H1 (cell line): Measurements from ENCODE around the gene DHX9. TPM values are rescaled to one million over a fixed set of nuclear protein-coding genes. Genes with fewer than 3 reads are reported as not detected.

ENCODE experiments used
- CTCF ChIA-PET: fragments of 300-600 bp; sonication (Branson Sonifier 250); formaldehyde crosslinking; loops from one replicate; lab custom pipeline; 2021; ENCODE audit not compliant: partially characterized antibody; lab: Charles Lee
- POLR2A ChIA-PET: fragments of 300-600 bp; sonication (Branson Sonifier 250); formaldehyde crosslinking; loops from one replicate; lab custom pipeline; 2021; ENCODE audit warnings: inconsistent platforms; ENCODE audit not compliant: partially characterized antibody; lab: Charles Lee
- DNase-seq, 2 experiments: peaks; one replicate each; pipeline versions ENCODE4 v3.0.0 to v3.0.0-alpha.2; 2010 to 2022; ENCODE audit warnings: low spot score in 2 of 2, low read depth in 1 of 2, mixed read lengths in 1 of 2
- FAIRE-seq: peaks from 2 replicates; lab custom pipeline; 2011; peaks lifted over from hg19 to GRCh38; lab: Jason Lieb, UNC
- H2AFZ ChIP-seq: 2 replicates; pipeline ENCODE4 v1.8.1; 2012; ENCODE audit warnings: low read length, inconsistent platforms
- H2AK5ac ChIP-seq: 2 replicates; pipeline ENCODE4 v1.6.1; 2013; ENCODE audit warnings: low read depth, low read length
- H2BK120ac ChIP-seq: replicated peaks from 2 replicates; pipeline ENCODE3; 2013; ENCODE audit warnings: low read depth, low read length, inconsistent platforms
- H2BK12ac ChIP-seq: 2 replicates; pipeline ENCODE4 v1.6.1; 2013; ENCODE audit warnings: low read depth, low read length
- H2BK15ac ChIP-seq: 2 replicates; pipeline ENCODE4 v1.6.1; 2013; ENCODE audit warnings: low read length
- H2BK20ac ChIP-seq: 2 replicates; pipeline ENCODE4 v1.6.1; 2013; ENCODE audit warnings: low read length
- H2BK5ac ChIP-seq: 2 replicates; pipeline ENCODE4 v1.6.1; 2013; ENCODE audit warnings: low read depth, low read length
- H3K14ac ChIP-seq: 2 replicates; pipeline ENCODE4 v1.6.1; 2013; ENCODE audit warnings: inconsistent platforms; ENCODE audit not compliant: insufficient read length
- H3K18ac ChIP-seq: 2 replicates; pipeline ENCODE4 v1.6.1; 2013; ENCODE audit warnings: low read length; ENCODE audit errors: extremely low read depth
- H3K23ac ChIP-seq: 2 replicates; pipeline ENCODE4 v1.6.1; 2013; ENCODE audit warnings: inconsistent platforms; ENCODE audit not compliant: insufficient read length
- H3K23me2 ChIP-seq: 2 replicates; pipeline ENCODE4 v1.6.1; 2013; ENCODE audit warnings: low read depth, low read length
- H3K27ac ChIP-seq: 2 replicates; pipeline ENCODE4 v1.6.1; 2011; ENCODE audit warnings: low read depth, low read length, inconsistent platforms
- H3K27me3 ChIP-seq, 4 experiments: replicated peaks in 1 of 4; 1 replicate in 1 of 4; 2 replicates in 3 of 4; pipeline versions ENCODE4 v1.6.1 to v1.8.1; 2011 to 2013; ENCODE audit warnings: low read length in 3 of 4, mild to moderate bottlenecking in 3 of 4, inconsistent platforms in 2 of 4, mixed read lengths in 2 of 4, moderate library complexity in 1 of 4; ENCODE audit not compliant: control insufficient read depth in 3 of 4, insufficient read depth in 3 of 4; ENCODE audit errors: extremely low read depth in 1 of 4
- H3K36me3 ChIP-seq, 4 experiments: 2 replicates each; pipeline versions ENCODE4 v1.6.1 to v1.8.1; 2011 to 2013; ENCODE audit warnings: mild to moderate bottlenecking in 4 of 4, low read length in 3 of 4, moderate library complexity in 2 of 4, control low read depth in 1 of 4, inconsistent platforms in 1 of 4; ENCODE audit not compliant: insufficient read depth in 4 of 4, control insufficient read depth in 2 of 4
- H3K4ac ChIP-seq: replicated peaks from 2 replicates; pipeline ENCODE3; 2013; ENCODE audit warnings: low read length, low read depth, mixed read lengths, inconsistent platforms; ENCODE audit not compliant: insufficient read length
- H3K4me1 ChIP-seq, 4 experiments: replicated peaks in 1 of 4; 1 replicate in 1 of 4; 2 replicates in 3 of 4; pipeline versions ENCODE4 v1.6.1 to v1.8.1; 2011 to 2013; ENCODE audit warnings: low read length in 3 of 4, inconsistent platforms in 2 of 4, mixed read lengths in 1 of 4; ENCODE audit not compliant: insufficient read depth in 4 of 4, control insufficient read depth in 3 of 4
- H3K4me2 ChIP-seq, 2 experiments: 2 replicates each; pipeline versions ENCODE4 v1.6.1 to v1.8.1; 2011 to 2013; ENCODE audit warnings: low read depth in 2 of 2, low read length in 2 of 2, control low read depth in 1 of 2, inconsistent platforms in 1 of 2, mild to moderate bottlenecking in 1 of 2; ENCODE audit not compliant: insufficient read depth in 1 of 2
- H3K4me3 ChIP-seq, 4 experiments: fragments of 200-600, 300-600 bp in 1 of 4; sonication (generic), shearing (Covaris generic), sonication (Bioruptor Twin) in 1 of 4; 2 replicates each; pipeline versions ENCODE4 v1.5.1 to v1.8.1; 2011 to 2016; ENCODE audit warnings: low read length in 4 of 4, low read depth in 3 of 4, control low read depth in 2 of 4, inconsistent platforms in 2 of 4, mild to moderate bottlenecking in 2 of 4, mixed read lengths in 1 of 4, moderate library complexity in 1 of 4; ENCODE audit not compliant: insufficient read depth in 2 of 4; ENCODE audit errors: extremely low read depth in 1 of 4
- H3K56ac ChIP-seq: replicated peaks from 2 replicates; pipeline ENCODE3; 2013; ENCODE audit warnings: low read depth, mild to moderate bottlenecking, mixed read lengths, low read length, inconsistent platforms; ENCODE audit not compliant: insufficient read length
- H3K79me1 ChIP-seq: 2 replicates; pipeline ENCODE4 v1.6.1; 2013; ENCODE audit warnings: low read depth, low read length, control low read depth
- H3K79me2 ChIP-seq, 2 experiments: 2 replicates each; pipeline versions ENCODE4 v1.6.1 to v1.8.1; 2012 to 2013; ENCODE audit warnings: low read length in 2 of 2, mild to moderate bottlenecking in 2 of 2, inconsistent platforms in 1 of 2; ENCODE audit not compliant: insufficient read depth in 2 of 2, control insufficient read depth in 1 of 2
- H3K9ac ChIP-seq, 4 experiments: replicated peaks in 1 of 4; 1 replicate in 1 of 4; 2 replicates in 3 of 4; pipeline versions ENCODE4 v1.6.1 to v1.8.1; 2011 to 2013; ENCODE audit warnings: low read depth in 3 of 4, low read length in 3 of 4, control low read depth in 2 of 4, mild to moderate bottlenecking in 2 of 4, moderate library complexity in 2 of 4, inconsistent platforms in 1 of 4; ENCODE audit errors: extremely low read depth in 1 of 4
- H3K9me3 ChIP-seq, 2 experiments: 2 replicates each; pipeline versions ENCODE4 v1.6.1 to v1.8.1; 2012 to 2013; ENCODE audit warnings: mild to moderate bottlenecking in 2 of 2, moderate library complexity in 2 of 2, control low read depth in 1 of 2, inconsistent platforms in 1 of 2, low read depth in 1 of 2, low read length in 1 of 2, mixed read lengths in 1 of 2; ENCODE audit not compliant: insufficient read depth in 2 of 2
- H4K20me1 ChIP-seq, 2 experiments: replicated peaks in 1 of 2; 2 replicates each; pipeline versions ENCODE3 to v1.8.1; 2011 to 2013; ENCODE audit warnings: inconsistent platforms in 2 of 2, low read length in 2 of 2, mild to moderate bottlenecking in 1 of 2; ENCODE audit not compliant: insufficient read depth in 2 of 2, control insufficient read depth in 1 of 2
- H4K5ac ChIP-seq: 2 replicates; pipeline ENCODE4 v1.6.1; 2013; ENCODE audit warnings: low read length, low read depth, mixed read lengths, inconsistent platforms; ENCODE audit not compliant: insufficient read length
- H4K8ac ChIP-seq: 2 replicates; pipeline ENCODE4 v1.8.0; 2013; ENCODE audit warnings: mild to moderate bottlenecking, moderate library complexity, low read length, inconsistent platforms; ENCODE audit not compliant: insufficient read depth; ENCODE audit errors: extremely low read depth
- H4K91ac ChIP-seq: replicated peaks from 2 replicates; pipeline ENCODE3; 2013; ENCODE audit warnings: low read length, mixed read lengths, inconsistent platforms; ENCODE audit not compliant: insufficient read length
- ATF2 ChIP-seq: IDR thresholded peaks from 2 replicates; pipeline ENCODE4 v1.6.1; 2012; ENCODE audit warnings: low read length, inconsistent platforms
- BCL11A ChIP-seq, 2 experiments: IDR thresholded peaks; one replicate each; pipeline ENCODE4 v1.6.1; 2011; ENCODE audit warnings: low read depth in 2 of 2, low read length in 2 of 2, mild to moderate bottlenecking in 2 of 2
- KDM4A ChIP-seq: IDR thresholded peaks from one replicate; pipeline ENCODE4 v1.7.1; 2012; ENCODE audit warnings: low read depth, mild to moderate bottlenecking, moderate library complexity, low read length, inconsistent platforms; ENCODE audit not compliant: severe bottlenecking
- PHF8 ChIP-seq: fragments of 200-600 bp; sonication (generic); conservative IDR thresholded peaks from 2 replicates; pipeline ENCODE4 v1.7.1; 2012; ENCODE audit warnings: low read depth, mild to moderate bottlenecking, inconsistent platforms, low read length, moderate library complexity
- POLR2A ChIP-seq, 2 experiments: IDR thresholded peaks; 1 replicate in 1 of 2; 2 replicates in 1 of 2; pipeline ENCODE4 v1.6.1; 2011; ENCODE audit warnings: low read depth in 2 of 2, low read length in 2 of 2, mild to moderate bottlenecking in 2 of 2; ENCODE audit errors: control extremely low read depth in 1 of 2
- RNF2 ChIP-seq: fragments of 200-900, 300-1000 bp; sonication (generic); IDR thresholded peaks from 2 replicates; pipeline ENCODE4 v1.7.1; 2016; ENCODE audit warnings: borderline replicate concordance, low read depth, mild to moderate bottlenecking, antibody characterized with exemption, low read length; ENCODE audit not compliant: poor library complexity, severe bottlenecking; ENCODE audit errors: missing control alignments
- SP4 ChIP-seq: IDR thresholded peaks from 2 replicates; pipeline ENCODE4 v1.6.1; 2012; ENCODE audit warnings: low read length, inconsistent platforms
- SRF ChIP-seq: IDR thresholded peaks from 2 replicates; pipeline ENCODE4 v1.6.1; 2011; ENCODE audit warnings: mild to moderate bottlenecking, low read depth, low read length, moderate library complexity
- TAF7 ChIP-seq: optimal IDR thresholded peaks from 2 replicates; pipeline ENCODE3; 2011; ENCODE audit warnings: low read depth, mild to moderate bottlenecking, inconsistent platforms, low read length, moderate library complexity, borderline replicate concordance
- TEAD4 ChIP-seq: IDR thresholded peaks from 2 replicates; pipeline ENCODE4 v1.6.1; 2012; ENCODE audit warnings: low read depth, low read length, inconsistent platforms, mixed read lengths
- ZNF274 ChIP-seq: IDR thresholded peaks from 2 replicates; pipeline ENCODE4 v1.7.0; 2012; ENCODE audit warnings: low read length, borderline replicate concordance; ENCODE audit errors: extremely low read depth
- WGBS, 2 experiments: shearing (Covaris generic) in 1 of 2; methylation state at CpG; one replicate each; pipeline versions ENCODE4 v1.1.6 to v1.1.7; 2013 to 2015; ENCODE audit warnings: low lambda C conversion rate in 2 of 2, mixed read lengths in 2 of 2, inconsistent platforms in 1 of 2, low coverage in 1 of 2, missing lambda C conversion rate in 1 of 2; ENCODE audit not compliant: insufficient replicate concordance in 2 of 2, insufficient coverage in 1 of 2, insufficient read length in 1 of 2; ENCODE audit errors: extremely low coverage in 1 of 2, missing lambda C conversion rate in 1 of 2; 5-methylcytosine and 5-hydroxymethylcytosine counted together
- polyA plus RNA-seq, 7 experiments: library from polyadenylated mRNA; depleted of rRNA in 3 of 7; stranded (reverse) in 5 of 7; unstranded in 2 of 7; fragments of >200 nt in 5 of 7; fragments of 200-250 nt in 2 of 7; gene quantifications; 1 replicate in 5 of 7; 2 replicates in 1 of 7; 4 replicates in 1 of 7; pipeline versions ENCODE4 v1.2.1 to v1.2.3, GENCODE V29; 2011 to 2013; ENCODE audit warnings: missing spikeins in 2 of 7, mixed read lengths in 2 of 7
- total RNA-seq: library from RNA; stranded (reverse); fragmentation: NEBNext Ultra II Directional; extraction: Animal tissue kit (Norgen Biotek cat#: 25700); gene quantifications from 2 replicates; pipeline ENCODE4 v1.2.1, GENCODE V29; 2021

DHX9 gene
- total and polyA plus RNA-seq, 2 of the 8 experiments (the other 6 are each of a cell fraction or from before 2014, with no cell fraction given) = 153 to 333 TPM

- Histone ChIP-seq H4K20me1 (peaks cover 2 to 14% of the 10 kb centered on the region in 2 experiments), H2AK5ac (peak overlapping the region; percentile 95; the same call in 1 of the 2 replicates), H2BK120ac (no peak overlapping the region), H3K36me3 (peaks cover 50 to 100% (median 91%) of the 10 kb centered on the region in 4 experiments), H3K23me2 (no peaks in the 10 kb centered on the region), H2BK15ac (no peak overlapping the region), H3K4me2 (no peak overlapping the region), H3K27me3 (no peaks in the 10 kb centered on the region), H3K56ac (no peak overlapping the region), H3K79me2 (peaks cover 0 to 21% of the 10 kb centered on the region in 2 experiments; a peak in 2 of 4 replicates), H3K18ac (no peak overlapping the region), H3K23ac (no peak overlapping the region), H4K5ac (no peak overlapping the region), H3K4me1 (no peaks in the 10 kb centered on the region), H3K9ac (peak overlapping the region in 1 of 4 experiments; percentile 13; a peak in 3 of 7 replicates), H3K4me3 (no peak overlapping the region), H2BK5ac (peak overlapping the region; percentile 75; the same call in 1 of the 2 replicates), H2BK12ac (no peak overlapping the region; the same call in 1 of the 2 replicates), H4K91ac (no peak overlapping the region), H3K4ac (no peak overlapping the region), H3K27ac (peak overlapping the region; percentile 61), H3K9me3 (no peaks in the 10 kb centered on the region), H2AFZ (no peak overlapping the region), H3K14ac (no peak overlapping the region), H3K79me1 (no peaks in the 10 kb centered on the region), H4K8ac (peak overlapping the region; percentile 76; the same call in 1 of the 2 replicates), H2BK20ac (no peak overlapping the region)
- DNase-seq = peak in 1 of 2 experiments; percentile 85
- ChIA-PET POLR2A (interaction anchor here (0.8 to 7.1 kb wide), 12 partner anchors 9 to 29 kb away, joined by 3 to 34 read pairs (median 6); partner anchors contain the start of gene DHX9), CTCF (interaction anchor here (1.3 kb wide), 1 partner anchor 13 kb away, joined by 3 read pairs; no protein-coding TSS in a partner anchor)
- WGBS, 2 experiments = 91% methylated on average over 12 of the region's 12 CpGs; no CpG with 5 or more reads in 1 of the 2 experiments
- peak; percentile 55 for FAIRE-seq
- TF ChIP-seq KDM4A (no peak), ZNF274 (no peak), SRF (no peak), POLR2A (IDR thresholded peaks at IDR 0.05; ENCODE audit: control extremely low read depth in 1 of 2, low read depth in 2 of 2, low read length in 2 of 2) (0 out of 3 replicates have a peak, but pooled peaks of 1 of the 2 experiments have one; percentile 31), SP4 (0 out of 2 replicates have a peak, but pooled peaks have one; percentile 49), RNF2 (no peak), TAF7 (peak; percentile 99), BCL11A (IDR thresholded peaks at IDR 0.05; ENCODE audit: low read depth in 2 of 2, low read length in 2 of 2) (no peak), PHF8 (no peak), ATF2 (peak; percentile 66; the same call in 1 of the 2 replicates), TEAD4 (no peak)
Measured at GRCh38 chr1:182869241-182869666, 30.1 kb downstream of the DHX9 start.
